Chondrocyte (in vitro differentiated cells): Measurements from ENCODE around the gene DNAH2. TPM values are rescaled to one million over a fixed set of nuclear protein-coding genes. Genes with fewer than 3 reads are reported as not detected.

Source experiments
- DNase-seq: peaks from one replicate; pipeline ENCODE4 v3.0.0; 2021; ENCODE audit warnings: mixed read lengths, low spot score
- H3K27ac Mint-ChIP-seq: one replicate; pipeline ENCODE4 v1.8.0; 2021; ENCODE audit warnings: mild to moderate bottlenecking, moderate library complexity, mixed read lengths; ENCODE audit not compliant: unreplicated experiment
- H3K27me3 Mint-ChIP-seq: 2 replicates; pipeline ENCODE4 v1.8.0; 2021; ENCODE audit warnings: low read depth, mixed read lengths
- H3K36me3 Mint-ChIP-seq: 2 replicates; pipeline ENCODE4 v1.8.0; 2021; ENCODE audit warnings: low read depth, mixed read lengths
- H3K4me1 Mint-ChIP-seq: 2 replicates; pipeline ENCODE4 v1.8.0; 2021; ENCODE audit warnings: low read depth, mild to moderate bottlenecking, mixed read lengths
- H3K4me3 Mint-ChIP-seq: one replicate; pipeline ENCODE4 v1.8.0; 2021; ENCODE audit warnings: mild to moderate bottlenecking, moderate library complexity, mixed read lengths; ENCODE audit not compliant: unreplicated experiment
- H3K9me3 Mint-ChIP-seq: 2 replicates; pipeline ENCODE4 v1.8.0; 2021; ENCODE audit warnings: low read depth, mixed read lengths
- long read RNA-seq: library from polyadenylated mRNA; stranded (forward); transcript quantifications from one replicate; pipeline ENCODE4 v2.0.0, GENCODE V29; 2021
- total RNA-seq: library from RNA; stranded (reverse); gene quantifications from 3 replicates; pipeline ENCODE4 v1.2.1, GENCODE V29; 2021
- TF ChIP-seq, protein P1 (sequence below): fragments of 200-600 bp; sonication (generic); IDR thresholded peaks from 2 replicates; pipeline ENCODE4 v1.5.0; 2021; ENCODE audit warnings: antibody characterized with exemption, mild to moderate bottlenecking, moderate library complexity

DNAH2 gene, protein sequence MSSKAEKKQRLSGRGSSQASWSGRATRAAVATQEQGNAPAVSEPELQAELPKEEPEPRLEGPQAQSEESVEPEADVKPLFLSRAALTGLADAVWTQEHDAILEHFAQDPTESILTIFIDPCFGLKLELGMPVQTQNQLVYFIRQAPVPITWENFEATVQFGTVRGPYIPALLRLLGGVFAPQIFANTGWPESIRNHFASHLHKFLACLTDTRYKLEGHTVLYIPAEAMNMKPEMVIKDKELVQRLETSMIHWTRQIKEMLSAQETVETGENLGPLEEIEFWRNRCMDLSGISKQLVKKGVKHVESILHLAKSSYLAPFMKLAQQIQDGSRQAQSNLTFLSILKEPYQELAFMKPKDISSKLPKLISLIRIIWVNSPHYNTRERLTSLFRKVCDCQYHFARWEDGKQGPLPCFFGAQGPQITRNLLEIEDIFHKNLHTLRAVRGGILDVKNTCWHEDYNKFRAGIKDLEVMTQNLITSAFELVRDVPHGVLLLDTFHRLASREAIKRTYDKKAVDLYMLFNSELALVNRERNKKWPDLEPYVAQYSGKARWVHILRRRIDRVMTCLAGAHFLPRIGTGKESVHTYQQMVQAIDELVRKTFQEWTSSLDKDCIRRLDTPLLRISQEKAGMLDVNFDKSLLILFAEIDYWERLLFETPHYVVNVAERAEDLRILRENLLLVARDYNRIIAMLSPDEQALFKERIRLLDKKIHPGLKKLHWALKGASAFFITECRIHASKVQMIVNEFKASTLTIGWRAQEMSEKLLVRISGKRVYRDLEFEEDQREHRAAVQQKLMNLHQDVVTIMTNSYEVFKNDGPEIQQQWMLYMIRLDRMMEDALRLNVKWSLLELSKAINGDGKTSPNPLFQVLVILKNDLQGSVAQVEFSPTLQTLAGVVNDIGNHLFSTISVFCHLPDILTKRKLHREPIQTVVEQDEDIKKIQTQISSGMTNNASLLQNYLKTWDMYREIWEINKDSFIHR (N-terminal part only)
- total RNA-seq = not detected in 3 replicates
- long read RNA-seq = 0 reads

GRCh38 chr17:7716901-7717755 is at the start of gene DNAH2:
Gene DNAH2, plus strand, starts transcription at chr17:7717744. Its CDS starts 1,991 bp downstream, at chr17:7719735.
- Mint-ChIP-seq H3K9me3 (no peaks in the 10 kb centered on the region), H3K4me1 (peaks cover 12% of the 10 kb centered on the region), H3K27me3 (peaks cover 32% of the 10 kb centered on the region), H3K36me3 (no peaks in the 10 kb centered on the region), H3K27ac (peak within 1 kb of the TSS; percentile 68), H3K4me3 (peak within 1 kb of the TSS; percentile 87)
- no peak for DNase-seq
- TF ChIP-seq, protein P1, sequence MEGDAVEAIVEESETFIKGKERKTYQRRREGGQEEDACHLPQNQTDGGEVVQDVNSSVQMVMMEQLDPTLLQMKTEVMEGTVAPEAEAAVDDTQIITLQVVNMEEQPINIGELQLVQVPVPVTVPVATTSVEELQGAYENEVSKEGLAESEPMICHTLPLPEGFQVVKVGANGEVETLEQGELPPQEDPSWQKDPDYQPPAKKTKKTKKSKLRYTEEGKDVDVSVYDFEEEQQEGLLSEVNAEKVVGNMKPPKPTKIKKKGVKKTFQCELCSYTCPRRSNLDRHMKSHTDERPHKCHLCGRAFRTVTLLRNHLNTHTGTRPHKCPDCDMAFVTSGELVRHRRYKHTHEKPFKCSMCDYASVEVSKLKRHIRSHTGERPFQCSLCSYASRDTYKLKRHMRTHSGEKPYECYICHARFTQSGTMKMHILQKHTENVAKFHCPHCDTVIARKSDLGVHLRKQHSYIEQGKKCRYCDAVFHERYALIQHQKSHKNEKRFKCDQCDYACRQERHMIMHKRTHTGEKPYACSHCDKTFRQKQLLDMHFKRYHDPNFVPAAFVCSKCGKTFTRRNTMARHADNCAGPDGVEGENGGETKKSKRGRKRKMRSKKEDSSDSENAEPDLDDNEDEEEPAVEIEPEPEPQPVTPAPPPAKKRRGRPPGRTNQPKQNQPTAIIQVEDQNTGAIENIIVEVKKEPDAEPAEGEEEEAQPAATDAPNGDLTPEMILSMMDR = peak; percentile 78

DNA sequence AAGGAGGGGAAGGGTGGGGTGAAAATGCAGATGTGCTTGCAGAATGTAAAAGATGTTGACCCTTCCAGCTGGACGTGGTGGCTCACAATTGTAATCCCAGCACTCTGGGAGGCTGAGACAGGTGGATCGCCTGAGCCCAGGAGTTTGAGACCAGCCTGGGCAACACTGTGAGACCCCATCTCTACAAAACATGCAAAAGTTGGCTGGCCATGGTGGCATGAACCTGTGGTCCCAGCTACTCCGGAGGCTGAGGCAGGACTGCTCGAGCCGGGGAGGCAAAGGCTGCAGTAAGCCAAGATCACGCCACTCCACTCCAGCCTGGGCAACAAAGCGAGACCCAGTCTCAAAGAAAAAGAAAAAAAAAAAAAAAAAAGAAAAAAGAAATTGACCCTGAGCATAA is 49.1 kb upstream of the DNAH2 start:
- Mint-ChIP-seq H3K27me3 (no peaks in the 10 kb centered on the region), H3K4me1 (no peaks in the 10 kb centered on the region), H3K9me3 (peaks cover 3% of the 10 kb centered on the region), H3K4me3 (no peak overlapping the region), H3K36me3 (peaks cover 32% of the 10 kb centered on the region), H3K27ac (no peak overlapping the region)
- no peak for DNase-seq
- TF ChIP-seq, protein P1 = no peak

- Mint-ChIP-seq H3K36me3 (peaks cover 43% of the 10 kb centered on the region), H3K4me1 (peaks cover 10% of the 10 kb centered on the region), H3K4me3 (no peak overlapping the region), H3K9me3 (peaks cover 9% of the 10 kb centered on the region), H3K27ac (no peak overlapping the region), H3K27me3 (no peaks in the 10 kb centered on the region)
- DNase-seq = no peak
- TF ChIP-seq, protein P1 = peak; percentile 74
These were observed 44.3 kb upstream of the DNAH2 start for GRCh38 chr17:7673239-7673638.

GRCh38 chr17:7674934-7675333 is 42.6 kb upstream of the DNAH2 start:
- TF ChIP-seq, protein P1 = no peak
- no peak overlapping the region for H3K4me3 Mint-ChIP-seq
- peaks cover 9% of the 10 kb centered on the region for H3K9me3 Mint-ChIP-seq
- no peak overlapping the region for H3K27ac Mint-ChIP-seq
- H3K27me3 Mint-ChIP-seq = no peaks in the 10 kb centered on the region
- peaks cover 10% of the 10 kb centered on the region for H3K4me1 Mint-ChIP-seq
- DNase-seq = no peak
- H3K36me3 Mint-ChIP-seq = peaks cover 39% of the 10 kb centered on the region
